GM23248 (cell line): ENCODE data around the gene EIF4G1.

ENCODE experiments used
- EZH2 ChIP-seq: fragments of 200-600 bp; sonication (generic); IDR thresholded peaks from 2 replicates; pipeline ENCODE4 v1.6.1; 2018; ENCODE audit warnings: antibody characterized with exemption, mild to moderate bottlenecking; ENCODE audit not compliant: insufficient read depth, poor library complexity, severe bottlenecking
- EZH2phosphoT487 ChIP-seq: fragments of 200-600 bp; sonication (generic); IDR thresholded peaks from 2 replicates; pipeline ENCODE4 v1.6.1; 2018; ENCODE audit warnings: antibody characterized with exemption, moderate library complexity, mild to moderate bottlenecking, low read depth; ENCODE audit not compliant: insufficient read depth

DNA sequence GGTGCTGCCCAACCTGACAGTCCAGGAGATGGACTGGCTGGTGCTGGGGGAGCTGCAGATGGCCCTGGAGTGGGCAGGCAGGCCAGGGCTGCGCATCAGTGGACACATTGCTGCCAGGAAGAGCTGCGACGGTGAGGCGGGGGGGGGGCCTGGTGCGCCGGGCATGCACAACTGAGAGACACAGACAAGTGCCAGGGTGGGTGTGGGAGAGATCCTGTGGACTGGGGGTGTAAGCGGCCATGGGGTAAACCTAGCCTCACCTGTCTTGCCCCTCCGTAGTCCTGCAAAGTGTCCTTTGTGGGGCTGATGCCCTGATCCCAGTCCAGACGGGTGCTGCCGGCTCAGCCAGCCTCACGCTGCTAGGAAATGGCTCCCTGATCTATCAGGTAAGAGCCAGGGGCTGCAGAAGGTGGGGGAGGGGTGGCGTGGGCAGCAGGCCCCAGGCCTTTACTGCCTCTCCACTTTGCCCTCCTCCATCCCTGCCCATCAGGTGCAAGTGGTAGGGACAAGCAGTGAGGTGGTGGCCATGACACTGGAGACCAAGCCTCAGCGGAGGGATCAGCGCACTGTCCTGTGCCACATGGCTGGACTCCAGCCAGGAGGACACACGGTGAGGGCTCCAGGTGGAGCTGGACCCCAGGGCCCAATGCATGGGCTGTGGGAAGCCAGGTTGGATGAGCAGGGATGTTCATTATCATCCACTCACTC, 68.8 kb downstream of the EIF4G1 start:
- TF ChIP-seq EZH2phosphoT487 (no peak), EZH2 (no peak)
